Nephron progenitor cell (in vitro differentiated cells): ENCODE results near the gene EXOC4.

Experiments
- DNase-seq: peaks from one replicate; pipeline ENCODE4 v3.0.0; 2021
- H3K27ac Mint-ChIP-seq: 2 replicates; pipeline ENCODE4 v1.8.0; 2021; ENCODE audit warnings: mild to moderate bottlenecking, moderate library complexity, mixed read lengths
- H3K27me3 Mint-ChIP-seq: 2 replicates; pipeline ENCODE4 v1.8.0; 2021; ENCODE audit warnings: mild to moderate bottlenecking, low read depth, mixed read lengths; ENCODE audit not compliant: poor library complexity
- H3K36me3 Mint-ChIP-seq: 2 replicates; pipeline ENCODE4 v1.8.0; 2021; ENCODE audit warnings: low read depth, mixed read lengths
- H3K4me1 Mint-ChIP-seq: 2 replicates; pipeline ENCODE4 v1.8.0; 2021; ENCODE audit warnings: mixed read lengths
- H3K4me3 Mint-ChIP-seq: 2 replicates; pipeline ENCODE4 v1.8.0; 2021; ENCODE audit warnings: mild to moderate bottlenecking, moderate library complexity, mixed read lengths
- H3K9me3 Mint-ChIP-seq: 2 replicates; pipeline ENCODE4 v1.8.0; 2021; ENCODE audit warnings: mild to moderate bottlenecking, moderate library complexity, mixed read lengths
- CTCF ChIP-seq: fragments of 200-600 bp; sonication (generic); IDR thresholded peaks from 2 replicates; pipeline ENCODE4 v1.5.0; 2021; ENCODE audit warnings: antibody characterized with exemption

EXOC4 gene

GRCh38 chr7:133650487-133651300, 397.8 kb downstream of the EXOC4 start:
- Mint-ChIP-seq H3K27me3 (no peaks in the 10 kb centered on the region), H3K4me1 (peaks cover 20% of the 10 kb centered on the region), H3K9me3 (no peaks in the 10 kb centered on the region)

GRCh38 chr7:133652547-133652946, 399.7 kb downstream of the EXOC4 start:
- H3K27me3 Mint-ChIP-seq: no peaks in the 10 kb centered on the region
- peak overlapping the region; percentile 69 for H3K27ac Mint-ChIP-seq

More at GRCh38 chr7:133650487-133651300, 397.8 kb downstream of the EXOC4 start:
- TF ChIP-seq CTCF: no peak
- Mint-ChIP-seq H3K4me3 (no peak overlapping the region), H3K36me3 (no peaks in the 10 kb centered on the region), H3K27ac (no peak overlapping the region)
- no peak for DNase-seq

GRCh38 chr7:133654547-133654946, 401.7 kb downstream of the EXOC4 start:
- no peak for TF ChIP-seq CTCF
- Mint-ChIP-seq H3K9me3 (no peaks in the 10 kb centered on the region), H3K27me3 (no peaks in the 10 kb centered on the region), H3K27ac (no peak overlapping the region), H3K4me1 (peaks cover 10% of the 10 kb centered on the region), H3K36me3 (no peaks in the 10 kb centered on the region), H3K4me3 (no peak overlapping the region)
- DNase-seq: no peak

More at GRCh38 chr7:133652547-133652946, 399.7 kb downstream of the EXOC4 start:
- Mint-ChIP-seq H3K36me3 (no peaks in the 10 kb centered on the region), H3K9me3 (no peaks in the 10 kb centered on the region), H3K4me1 (peaks cover 10% of the 10 kb centered on the region), H3K4me3 (no peak overlapping the region)
- TF ChIP-seq CTCF: no peak
- DNase-seq: peak; percentile 3

GRCh38 chr7:133662276-133662675, 409.4 kb downstream of the EXOC4 start:
- no peak overlapping the region for H3K4me3 Mint-ChIP-seq
- no peaks in the 10 kb centered on the region for H3K9me3 Mint-ChIP-seq
- no peak for DNase-seq
- TF ChIP-seq CTCF: no peak
- H3K36me3 Mint-ChIP-seq: no peaks in the 10 kb centered on the region
- H3K4me1 Mint-ChIP-seq: peaks cover 22% of the 10 kb centered on the region
- no peaks in the 10 kb centered on the region for H3K27me3 Mint-ChIP-seq
- no peak overlapping the region for H3K27ac Mint-ChIP-seq

GRCh38 chr7:133662830-133663229, 410.0 kb downstream of the EXOC4 start:
- no peak for DNase-seq
- Mint-ChIP-seq H3K4me3 (no peak overlapping the region), H3K36me3 (no peaks in the 10 kb centered on the region), H3K4me1 (peaks cover 27% of the 10 kb centered on the region), H3K9me3 (no peaks in the 10 kb centered on the region), H3K27ac (no peak overlapping the region), H3K27me3 (no peaks in the 10 kb centered on the region)
- no peak for TF ChIP-seq CTCF

- H3K4me3 Mint-ChIP-seq: no peak overlapping the region
- no peak for DNase-seq
- H3K9me3 Mint-ChIP-seq: no peaks in the 10 kb centered on the region
- no peaks in the 10 kb centered on the region for H3K27me3 Mint-ChIP-seq
- TF ChIP-seq CTCF: no peak
- H3K4me1 Mint-ChIP-seq: peaks cover 29% of the 10 kb centered on the region
- H3K36me3 Mint-ChIP-seq: no peaks in the 10 kb centered on the region
- no peak overlapping the region for H3K27ac Mint-ChIP-seq
These were observed 411.6 kb downstream of the EXOC4 start for GRCh38 chr7:133664528-133664927.
